Activated naive CD4-positive, alpha-beta T cell treated with anti-CD3 and anti-CD28 coated beads, Interleukin-2, amount 10 ng/mL, durations not matched to agents 7 days and 5 days (primary cell): ENCODE data around the gene ITIH5.

Experiments
- CTCF ChIA-PET: fragments of 350-600 bp; sonication (Branson Sonifier 250); formaldehyde crosslinking; loops from one replicate; lab custom pipeline; 2021; ENCODE audit warnings: antibody characterized with exemption; lab: Charles Lee
- DNase-seq: peaks from one replicate; pipeline ENCODE4 v3.0.0-alpha.2; 2020
- H3K27ac Mint-ChIP-seq: one replicate; pipeline ENCODE4 v1.8.0; 2021; ENCODE audit warnings: mild to moderate bottlenecking, moderate library complexity, mixed read lengths
- H3K27me3 Mint-ChIP-seq: one replicate; pipeline ENCODE4 v1.8.0; 2021; ENCODE audit warnings: mild to moderate bottlenecking, mixed read lengths
- H3K36me3 Mint-ChIP-seq: one replicate; pipeline ENCODE4 v1.8.0; 2021; ENCODE audit warnings: mixed read lengths
- H3K4me1 Mint-ChIP-seq: one replicate; pipeline ENCODE4 v1.8.0; 2021; ENCODE audit warnings: mixed read lengths
- H3K4me3 Mint-ChIP-seq: one replicate; pipeline ENCODE4 v1.8.0; 2021; ENCODE audit warnings: mild to moderate bottlenecking, moderate library complexity, mixed read lengths
- H3K9me3 Mint-ChIP-seq: one replicate; pipeline ENCODE4 v1.8.0; 2021; ENCODE audit warnings: mixed read lengths

Gene ITIH5

GRCh38 chr10:7571981-7572380 lies 94.8 kb downstream of the ITIH5 start:
- H3K4me1 Mint-ChIP-seq: no peaks in the 10 kb centered on the region
- no peaks in the 10 kb centered on the region for H3K9me3 Mint-ChIP-seq
- peaks cover 10% of the 10 kb centered on the region for H3K27me3 Mint-ChIP-seq
- H3K36me3 Mint-ChIP-seq: no peaks in the 10 kb centered on the region
- CTCF ChIA-PET: no interaction called here
- no peak overlapping the region for H3K27ac Mint-ChIP-seq
- no peak overlapping the region for H3K4me3 Mint-ChIP-seq
- no peak for DNase-seq

- no peak overlapping the region for H3K27ac Mint-ChIP-seq
- CTCF ChIA-PET: no interaction called here
- no peaks in the 10 kb centered on the region for H3K4me1 Mint-ChIP-seq
- H3K4me3 Mint-ChIP-seq: no peak overlapping the region
- H3K9me3 Mint-ChIP-seq: no peaks in the 10 kb centered on the region
- no peaks in the 10 kb centered on the region for H3K36me3 Mint-ChIP-seq
- DNase-seq: no peak
- peaks cover 6% of the 10 kb centered on the region for H3K27me3 Mint-ChIP-seq
Measured at GRCh38 chr10:7567911-7568620, 98.7 kb downstream of the ITIH5 start.

DNA sequence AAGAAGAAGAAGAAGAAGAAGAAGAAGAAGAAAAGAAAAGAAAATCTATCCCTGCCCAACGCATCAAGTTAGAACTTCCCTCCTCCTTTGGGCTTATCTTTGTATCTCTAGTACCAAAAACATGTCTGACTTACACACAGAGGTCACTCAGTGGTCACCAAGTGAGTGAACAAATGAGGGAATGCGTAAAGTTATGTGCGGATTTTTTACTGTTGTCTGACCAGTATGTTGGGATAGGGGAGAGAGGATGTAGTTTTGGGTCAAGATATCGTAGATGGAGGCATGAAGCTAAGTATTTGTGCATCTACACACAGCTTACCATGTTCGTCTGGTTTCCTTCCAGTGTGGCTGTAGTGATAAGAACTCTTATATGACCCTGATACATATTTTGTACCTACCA lies 99.9 kb downstream of the ITIH5 start:
- CTCF ChIA-PET: no interaction called here
- no peak overlapping the region for H3K27ac Mint-ChIP-seq
- H3K27me3 Mint-ChIP-seq: peaks cover 12% of the 10 kb centered on the region
- no peak overlapping the region for H3K4me3 Mint-ChIP-seq
- no peaks in the 10 kb centered on the region for H3K36me3 Mint-ChIP-seq
- no peaks in the 10 kb centered on the region for H3K9me3 Mint-ChIP-seq
- no peaks in the 10 kb centered on the region for H3K4me1 Mint-ChIP-seq
- DNase-seq: no peak

GRCh38 chr10:7565871-7566270 lies 100.9 kb downstream of the ITIH5 start:
- Mint-ChIP-seq H3K4me3 (no peak overlapping the region), H3K27ac (no peak overlapping the region), H3K36me3 (no peaks in the 10 kb centered on the region), H3K4me1 (no peaks in the 10 kb centered on the region), H3K9me3 (no peaks in the 10 kb centered on the region), H3K27me3 (peaks cover 14% of the 10 kb centered on the region)
- no peak for DNase-seq
- CTCF ChIA-PET: no interaction called here

DNA sequence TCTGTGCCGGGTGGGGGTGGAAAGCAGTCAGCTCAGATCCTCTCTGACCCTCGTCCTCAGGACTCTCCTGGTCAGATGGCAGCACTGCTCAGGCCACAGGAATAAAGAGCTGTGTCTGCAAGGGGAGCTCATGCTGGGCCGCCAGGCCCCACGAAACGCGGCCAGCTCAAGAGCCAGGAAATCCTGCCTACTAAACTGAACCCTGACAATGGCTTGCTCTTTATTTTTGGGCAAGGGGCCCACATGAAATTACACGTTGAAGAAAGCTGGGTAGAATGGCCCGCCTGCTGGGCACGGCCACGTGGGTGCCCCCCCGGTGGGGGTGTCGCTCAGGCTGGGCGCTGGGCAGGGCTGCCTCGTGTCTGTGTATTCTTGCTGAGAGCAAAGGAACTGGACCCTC lies 103.0 kb downstream of the ITIH5 start:
- Mint-ChIP-seq H3K9me3 (no peaks in the 10 kb centered on the region), H3K27ac (no peak overlapping the region), H3K4me3 (no peak overlapping the region), H3K36me3 (no peaks in the 10 kb centered on the region), H3K4me1 (no peaks in the 10 kb centered on the region), H3K27me3 (peaks cover 11% of the 10 kb centered on the region)
- DNase-seq: no peak
- CTCF ChIA-PET: interaction anchor here (0.6 kb wide), 1 partner anchor 93 kb away, joined by 3 read pairs; no protein-coding TSS in a partner anchor

DNA sequence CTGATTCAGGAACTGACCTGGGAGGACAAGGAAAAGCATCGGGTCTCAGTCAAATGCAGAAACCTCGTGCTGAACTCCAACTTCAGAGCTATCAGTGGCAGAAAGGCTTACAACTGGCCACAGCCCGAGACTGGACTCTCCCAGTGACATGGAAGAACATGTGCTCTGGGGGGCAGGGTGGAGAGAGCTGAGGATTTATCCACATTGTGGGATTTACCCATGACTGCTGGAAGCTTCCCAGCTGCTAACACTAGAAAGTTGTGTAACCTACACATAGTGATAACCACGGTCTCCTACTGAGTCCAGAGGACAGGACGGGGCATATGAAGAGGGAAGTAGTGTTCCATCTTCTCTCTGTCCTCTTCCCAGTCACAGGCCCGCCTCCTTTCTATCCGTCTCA lies 103.4 kb downstream of the ITIH5 start:
- Mint-ChIP-seq H3K36me3 (no peaks in the 10 kb centered on the region), H3K27ac (no peak overlapping the region), H3K4me3 (no peak overlapping the region), H3K4me1 (no peaks in the 10 kb centered on the region), H3K27me3 (peaks cover 11% of the 10 kb centered on the region), H3K9me3 (no peaks in the 10 kb centered on the region)
- CTCF ChIA-PET: interaction anchor here (0.6 kb wide), 1 partner anchor 94 kb away, joined by 3 read pairs; no protein-coding TSS in a partner anchor
- no peak for DNase-seq

- CTCF ChIA-PET: interaction anchor here (1.3 kb wide), 1 partner anchor 125 kb away, joined by 7 read pairs; no protein-coding TSS in a partner anchor
- Mint-ChIP-seq H3K4me3 (no peak overlapping the region), H3K9me3 (no peaks in the 10 kb centered on the region), H3K27ac (no peak overlapping the region), H3K27me3 (peaks cover 19% of the 10 kb centered on the region), H3K36me3 (no peaks in the 10 kb centered on the region), H3K4me1 (no peaks in the 10 kb centered on the region)
- no peak for DNase-seq
Measured at GRCh38 chr10:7561985-7562384, 104.8 kb downstream of the ITIH5 start.

DNA sequence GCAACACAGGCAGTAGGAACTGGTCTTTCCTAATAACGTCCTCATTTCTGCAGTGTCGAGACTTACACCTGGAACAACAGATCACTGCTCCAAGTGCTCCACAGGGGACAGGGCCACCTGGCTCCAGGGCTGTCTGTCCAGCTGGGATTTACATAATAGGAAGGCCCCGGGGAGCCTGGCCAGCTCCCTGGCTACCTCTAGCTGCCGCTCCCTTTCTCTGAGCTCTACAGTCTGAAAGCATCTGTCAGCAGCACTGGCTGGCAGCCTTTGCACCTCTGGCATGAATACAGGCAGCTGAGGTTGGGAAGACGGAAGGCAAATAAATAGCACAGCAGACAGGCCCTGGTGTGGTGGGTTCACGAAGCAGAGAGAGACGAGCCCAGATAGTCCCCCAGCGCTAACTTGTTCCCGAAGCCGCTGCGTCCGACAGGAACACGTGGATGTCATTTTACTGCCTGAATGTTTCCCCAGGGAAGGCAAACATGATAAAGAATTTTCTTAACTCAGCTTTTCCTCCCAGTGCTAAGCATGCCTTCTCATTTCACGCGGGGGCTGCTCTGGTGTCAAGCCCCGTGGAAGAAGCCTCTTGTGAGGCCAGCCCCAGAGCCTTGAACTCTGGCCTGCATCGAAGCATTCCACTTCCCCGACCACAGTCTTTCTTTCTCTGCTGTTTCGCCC lies 105.4 kb downstream of the ITIH5 start:
- Mint-ChIP-seq H3K27ac (no peak overlapping the region), H3K4me3 (no peak overlapping the region), H3K27me3 (peaks cover 22% of the 10 kb centered on the region), H3K4me1 (no peaks in the 10 kb centered on the region), H3K9me3 (no peaks in the 10 kb centered on the region), H3K36me3 (no peaks in the 10 kb centered on the region)
- no peak for DNase-seq
- CTCF ChIA-PET: interaction anchor here (1.3 kb wide), 1 partner anchor 126 kb away, joined by 7 read pairs; no protein-coding TSS in a partner anchor

GRCh38 chr10:7560519-7560918 lies 106.2 kb downstream of the ITIH5 start:
- Mint-ChIP-seq H3K36me3 (no peaks in the 10 kb centered on the region), H3K9me3 (no peaks in the 10 kb centered on the region), H3K27ac (no peak overlapping the region), H3K27me3 (peaks cover 22% of the 10 kb centered on the region), H3K4me3 (no peak overlapping the region), H3K4me1 (no peaks in the 10 kb centered on the region)
- DNase-seq: no peak
- CTCF ChIA-PET: interaction anchor here (1.3 kb wide), 1 partner anchor 127 kb away, joined by 7 read pairs; no protein-coding TSS in a partner anchor

- Mint-ChIP-seq H3K4me1 (no peaks in the 10 kb centered on the region), H3K9me3 (no peaks in the 10 kb centered on the region), H3K27me3 (peaks cover 22% of the 10 kb centered on the region), H3K27ac (no peak overlapping the region), H3K4me3 (no peak overlapping the region), H3K36me3 (no peaks in the 10 kb centered on the region)
- CTCF ChIA-PET: no interaction called here
- no peak for DNase-seq
Measured at GRCh38 chr10:7559386-7559785, 107.4 kb downstream of the ITIH5 start.

DNA sequence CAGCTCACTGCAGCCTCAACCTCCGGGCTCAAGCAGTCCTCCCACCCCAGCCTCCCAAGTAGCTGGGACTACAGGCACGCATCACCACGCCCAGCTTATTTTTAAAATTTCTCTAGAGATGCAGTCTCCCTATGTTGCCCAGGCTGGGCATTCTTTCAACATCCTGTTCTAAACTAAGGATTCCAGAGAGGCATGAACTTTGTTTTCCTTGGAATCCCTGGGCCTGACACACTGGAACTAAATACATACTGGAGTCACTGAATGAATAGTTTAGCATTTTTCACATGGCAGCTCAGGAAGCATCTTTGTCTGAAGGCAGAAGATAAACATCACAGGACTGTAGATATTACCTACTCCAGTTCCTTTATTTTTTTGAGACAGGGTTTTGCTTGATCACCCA lies 108.7 kb downstream of the ITIH5 start:
- no peaks in the 10 kb centered on the region for H3K4me1 Mint-ChIP-seq
- peaks cover 22% of the 10 kb centered on the region for H3K27me3 Mint-ChIP-seq
- CTCF ChIA-PET: no interaction called here
- H3K27ac Mint-ChIP-seq: no peak overlapping the region
- H3K9me3 Mint-ChIP-seq: no peaks in the 10 kb centered on the region
- no peaks in the 10 kb centered on the region for H3K36me3 Mint-ChIP-seq
- no peak for DNase-seq
- no peak overlapping the region for H3K4me3 Mint-ChIP-seq

GRCh38 chr10:7553531-7553930 lies 113.2 kb downstream of the ITIH5 start:
- no peaks in the 10 kb centered on the region for H3K4me1 Mint-ChIP-seq
- H3K4me3 Mint-ChIP-seq: no peak overlapping the region
- no peak for DNase-seq
- H3K36me3 Mint-ChIP-seq: no peaks in the 10 kb centered on the region
- H3K9me3 Mint-ChIP-seq: no peaks in the 10 kb centered on the region
- H3K27me3 Mint-ChIP-seq: peaks cover 11% of the 10 kb centered on the region
- CTCF ChIA-PET: interaction anchor here (0.5 kb wide), 1 partner anchor 60 kb away, joined by 3 read pairs; no protein-coding TSS in a partner anchor
- no peak overlapping the region for H3K27ac Mint-ChIP-seq

GRCh38 chr10:7551950-7552716 lies 114.6 kb downstream of the ITIH5 start:
- H3K9me3 Mint-ChIP-seq: no peaks in the 10 kb centered on the region
- DNase-seq: no peak
- peaks cover 15% of the 10 kb centered on the region for H3K27me3 Mint-ChIP-seq
- CTCF ChIA-PET: no interaction called here
- H3K4me3 Mint-ChIP-seq: no peak overlapping the region
- no peaks in the 10 kb centered on the region for H3K36me3 Mint-ChIP-seq
- no peak overlapping the region for H3K27ac Mint-ChIP-seq
- H3K4me1 Mint-ChIP-seq: no peaks in the 10 kb centered on the region

DNA sequence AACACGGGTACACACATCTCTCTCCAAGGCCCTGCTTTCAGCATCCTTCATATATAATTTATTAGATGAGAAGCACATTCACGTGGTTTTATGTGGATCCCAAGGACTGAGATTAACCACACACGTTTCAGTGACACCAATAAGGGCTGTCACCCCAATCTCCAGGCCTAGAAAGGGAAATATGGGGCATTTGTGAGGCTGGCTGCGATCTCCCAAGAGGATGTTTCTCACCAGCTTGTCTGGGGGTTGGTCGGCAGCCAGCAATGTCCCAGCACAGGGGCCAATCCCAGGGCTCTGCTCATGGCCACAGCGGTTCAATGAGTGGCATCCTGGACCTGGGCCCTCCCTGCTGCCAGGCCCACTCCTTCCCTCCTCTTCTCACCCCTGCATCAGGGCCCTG lies 115.5 kb downstream of the ITIH5 start:
- Mint-ChIP-seq H3K9me3 (no peaks in the 10 kb centered on the region), H3K27ac (no peak overlapping the region), H3K27me3 (peaks cover 10% of the 10 kb centered on the region), H3K36me3 (no peaks in the 10 kb centered on the region), H3K4me1 (no peaks in the 10 kb centered on the region), H3K4me3 (no peak overlapping the region)
- no peak for DNase-seq
- CTCF ChIA-PET: no interaction called here
